Endothelial cell of umbilical vein (primary cell): Measurements from ENCODE around the gene FOLR1.

Experiments
- CTCF ChIP-seq, 2 donors: IDR thresholded peaks; 1 replicate in 1 of 2; 2 replicates in 1 of 2; pipeline ENCODE4 v1.5.1; 2011; ENCODE audit warnings: low read length in 2 of 2, mild to moderate bottlenecking in 2 of 2, moderate library complexity in 2 of 2, control low read depth in 1 of 2, inconsistent platforms in 1 of 2, low read depth in 1 of 2; ENCODE audit not compliant: insufficient read depth in 1 of 2; ENCODE audit errors: extremely low read depth in 1 of 2
- POLR2A ChIP-seq: IDR thresholded peaks from 2 replicates; pipeline ENCODE4 v1.6.1; 2012; ENCODE audit warnings: low read depth, mild to moderate bottlenecking, control low read depth, low read length

GRCh38 chr11:72228229-72228843 lies 36.4 kb downstream of the FOLR1 start:
- no peak for TF ChIP-seq POLR2A
- TF ChIP-seq CTCF (IDR thresholded peaks at IDR 0.05; ENCODE audit: extremely low read depth in 1 of 2, insufficient read depth in 1 of 2, low read depth in 1 of 2, low read length in 2 of 2): no peak
